ENCODE data around the gene SRSF2. TPM values are rescaled to one million over a fixed set of nuclear protein-coding genes. Genes with fewer than 3 reads are reported as not detected.
"Not testable (repeated sequence)": the region's sequence is repeated elsewhere in the genome, so short reads cannot be mapped to it uniquely, and the experiment has no call there.

SRSF2 gene
- total RNA-seq, 1 donor from 2014 or later, result 52.2 TPM

GRCh38 chr17:76732734-76733617 is 4.2 kb downstream of the SRSF2 start:
- no peak overlapping the region for H3K27ac ChIP-seq (ENCODE audit: low read depth, low read length)

GRCh38 chr17:76731800-76732733 is 5.1 kb downstream of the SRSF2 start:
- peaks cover 30 to 56% (median 51%) of the 10 kb centered on the region in 3 donors for H3K4me1 ChIP-seq (ENCODE audit: control insufficient read depth in 3 of 3, insufficient read depth in 3 of 3, low read length in 3 of 3)
- H3K9ac ChIP-seq (ENCODE audit: low read depth in 1 of 3, low read length in 3 of 3); H3K4me3 ChIP-seq (ENCODE audit: low read length in 3 of 3); H3K27me3 ChIP-seq (ENCODE audit: control insufficient read depth in 3 of 3, insufficient read depth in 3 of 3, low read length in 3 of 3); H3K9me3 ChIP-seq (ENCODE audit: control insufficient read depth in 3 of 3, low read length in 3 of 3); H3K27ac ChIP-seq (ENCODE audit: low read depth, low read length): not testable (repeated sequence)
- peaks cover 29 to 47% (median 41%) of the 10 kb centered on the region in 3 donors for H3K36me3 ChIP-seq (ENCODE audit: control insufficient read depth in 3 of 3, insufficient read depth in 3 of 3, low read length in 3 of 3)

More at GRCh38 chr17:76732734-76733617, 4.2 kb downstream of the SRSF2 start:
- Histone ChIP-seq H3K27me3 (ENCODE audit: control insufficient read depth in 3 of 3, insufficient read depth in 3 of 3, low read length in 3 of 3) (no peaks in the 10 kb centered on the region), H3K4me3 (ENCODE audit: low read length in 3 of 3) (no peak overlapping the region), H3K36me3 (ENCODE audit: control insufficient read depth in 3 of 3, insufficient read depth in 3 of 3, low read length in 3 of 3) (peaks cover 29 to 47% (median 41%) of the 10 kb centered on the region in 3 donors), H3K4me1 (ENCODE audit: control insufficient read depth in 3 of 3, insufficient read depth in 3 of 3, low read length in 3 of 3) (peaks cover 22 to 47% (median 42%) of the 10 kb centered on the region in 3 donors), H3K9ac (ENCODE audit: low read depth in 1 of 3, low read length in 3 of 3) (no peak overlapping the region), H3K9me3 (ENCODE audit: control insufficient read depth in 3 of 3, low read length in 3 of 3) (no peaks in the 10 kb centered on the region)

GRCh38 chr17:76727745-76728456 is 9.2 kb downstream of the SRSF2 start:
- H3K4me1 ChIP-seq (ENCODE audit: control insufficient read depth in 3 of 3, insufficient read depth in 3 of 3, low read length in 3 of 3), result peaks cover 30 to 44% (median 42%) of the 10 kb centered on the region in 3 donors
- H3K27me3 ChIP-seq (ENCODE audit: control insufficient read depth in 3 of 3, insufficient read depth in 3 of 3, low read length in 3 of 3), result no peaks in the 10 kb centered on the region
- peak overlapping the region; percentile 78 to 91 (median 90) for H3K4me3 ChIP-seq (ENCODE audit: low read length in 3 of 3)
- H3K27ac ChIP-seq (ENCODE audit: low read depth, low read length), result peak overlapping the region; percentile 97
- H3K9me3 ChIP-seq (ENCODE audit: control insufficient read depth in 3 of 3, low read length in 3 of 3), result no peaks in the 10 kb centered on the region
- H3K9ac ChIP-seq (ENCODE audit: low read depth in 1 of 3, low read length in 3 of 3), result peak overlapping the region; percentile 86 to 96 (median 92)
- peaks cover 17 to 30% (median 23%) of the 10 kb centered on the region in 3 donors for H3K36me3 ChIP-seq (ENCODE audit: control insufficient read depth in 3 of 3, insufficient read depth in 3 of 3, low read length in 3 of 3)

GRCh38 chr17:76726776-76727718 is 10.1 kb downstream of the SRSF2 start, which contains the start of gene METTL23:
Gene METTL23 (plus strand): TSS chr17:76726839. CDS start chr17:76729711, 2,872 bp downstream.
- H3K9ac ChIP-seq (ENCODE audit: low read depth in 1 of 3, low read length in 3 of 3), result peak within 1 kb of the TSS; percentile 93 to 99 (median 97)
- no peaks in the 10 kb centered on the region for H3K27me3 ChIP-seq (ENCODE audit: control insufficient read depth in 3 of 3, insufficient read depth in 3 of 3, low read length in 3 of 3)
- peak within 1 kb of the TSS; percentile 97 for H3K27ac ChIP-seq (ENCODE audit: low read depth, low read length)
- no peaks in the 10 kb centered on the region for H3K9me3 ChIP-seq (ENCODE audit: control insufficient read depth in 3 of 3, low read length in 3 of 3)
- peak within 1 kb of the TSS; percentile 87 to 95 (median 91) for H3K4me3 ChIP-seq (ENCODE audit: low read length in 3 of 3)
- H3K36me3 ChIP-seq (ENCODE audit: control insufficient read depth in 3 of 3, insufficient read depth in 3 of 3, low read length in 3 of 3), result peaks cover 22 to 35% (median 23%) of the 10 kb centered on the region in 3 donors
- peaks cover 30 to 40% (median 38%) of the 10 kb centered on the region in 3 donors for H3K4me1 ChIP-seq (ENCODE audit: control insufficient read depth in 3 of 3, insufficient read depth in 3 of 3, low read length in 3 of 3)

GRCh38 chr17:76726231-76726775 is 10.8 kb downstream of the SRSF2 start, which contains the start of gene JMJD6:
Gene JMJD6 (minus strand): TSS chr17:76726606. CDS start chr17:76726475, 131 bp downstream.
- Histone ChIP-seq H3K27me3 (ENCODE audit: control insufficient read depth in 3 of 3, insufficient read depth in 3 of 3, low read length in 3 of 3) (no peaks in the 10 kb centered on the region), H3K4me1 (ENCODE audit: control insufficient read depth in 3 of 3, insufficient read depth in 3 of 3, low read length in 3 of 3) (peaks cover 30 to 40% (median 38%) of the 10 kb centered on the region in 3 donors), H3K27ac (ENCODE audit: low read depth, low read length) (peak within 1 kb of the TSS; percentile 97), H3K9me3 (ENCODE audit: control insufficient read depth in 3 of 3, low read length in 3 of 3) (no peaks in the 10 kb centered on the region), H3K4me3 (ENCODE audit: low read length in 3 of 3) (peak within 1 kb of the TSS; percentile 87 to 95 (median 91)), H3K9ac (ENCODE audit: low read depth in 1 of 3, low read length in 3 of 3) (peak within 1 kb of the TSS; percentile 93 to 99 (median 97)), H3K36me3 (ENCODE audit: control insufficient read depth in 3 of 3, insufficient read depth in 3 of 3, low read length in 3 of 3) (peaks cover 26 to 38% (median 29%) of the 10 kb centered on the region in 3 donors)

GRCh38 chr17:76725580-76726230 is 11.4 kb downstream of the SRSF2 start:
- Histone ChIP-seq H3K4me1 (ENCODE audit: control insufficient read depth in 3 of 3, insufficient read depth in 3 of 3, low read length in 3 of 3) (peaks cover 32 to 38% (median 37%) of the 10 kb centered on the region in 3 donors), H3K36me3 (ENCODE audit: control insufficient read depth in 3 of 3, insufficient read depth in 3 of 3, low read length in 3 of 3) (peaks cover 29 to 40% (median 32%) of the 10 kb centered on the region in 3 donors)

GRCh38 chr17:76723812-76724211 is 13.3 kb downstream of the SRSF2 start:
- H3K27me3 ChIP-seq (ENCODE audit: control insufficient read depth in 3 of 3, insufficient read depth in 3 of 3, low read length in 3 of 3), result no peaks in the 10 kb centered on the region
- peaks cover 30 to 34% (median 32%) of the 10 kb centered on the region in 3 donors for H3K4me1 ChIP-seq (ENCODE audit: control insufficient read depth in 3 of 3, insufficient read depth in 3 of 3, low read length in 3 of 3)
- H3K9me3 ChIP-seq (ENCODE audit: control insufficient read depth in 3 of 3, low read length in 3 of 3), result no peaks in the 10 kb centered on the region
- no peak overlapping the region for H3K4me3 ChIP-seq (ENCODE audit: low read length in 3 of 3)
- H3K27ac ChIP-seq (ENCODE audit: low read depth, low read length), result peak overlapping the region; percentile 2
- peak overlapping the region in 1 of 3 donors; percentile 25 for H3K9ac ChIP-seq (ENCODE audit: low read depth in 1 of 3, low read length in 3 of 3)
- H3K36me3 ChIP-seq (ENCODE audit: control insufficient read depth in 3 of 3, insufficient read depth in 3 of 3, low read length in 3 of 3), result peaks cover 45 to 53% (median 46%) of the 10 kb centered on the region in 3 donors

More at GRCh38 chr17:76725580-76726230, 11.4 kb downstream of the SRSF2 start:
- no peaks in the 10 kb centered on the region for H3K27me3 ChIP-seq (ENCODE audit: control insufficient read depth in 3 of 3, insufficient read depth in 3 of 3, low read length in 3 of 3)
- peak overlapping the region; percentile 87 to 95 (median 91) for H3K4me3 ChIP-seq (ENCODE audit: low read length in 3 of 3)
- no peaks in the 10 kb centered on the region for H3K9me3 ChIP-seq (ENCODE audit: control insufficient read depth in 3 of 3, low read length in 3 of 3)
- H3K27ac ChIP-seq (ENCODE audit: low read depth, low read length), result peak overlapping the region; percentile 97
- peak overlapping the region; percentile 93 to 99 (median 97) for H3K9ac ChIP-seq (ENCODE audit: low read depth in 1 of 3, low read length in 3 of 3)

- H3K27me3 ChIP-seq (ENCODE audit: control insufficient read depth in 3 of 3, insufficient read depth in 3 of 3, low read length in 3 of 3); H3K4me3 ChIP-seq (ENCODE audit: low read length in 3 of 3); H3K27ac ChIP-seq (ENCODE audit: low read depth, low read length); H3K9ac ChIP-seq (ENCODE audit: low read depth in 1 of 3, low read length in 3 of 3); H3K9me3 ChIP-seq (ENCODE audit: control insufficient read depth in 3 of 3, low read length in 3 of 3): not testable (repeated sequence)
- peaks cover 53 to 61% (median 54%) of the 10 kb centered on the region in 3 donors for H3K36me3 ChIP-seq (ENCODE audit: control insufficient read depth in 3 of 3, insufficient read depth in 3 of 3, low read length in 3 of 3)
- H3K4me1 ChIP-seq (ENCODE audit: control insufficient read depth in 3 of 3, insufficient read depth in 3 of 3, low read length in 3 of 3), result peaks cover 26 to 31% (median 29%) of the 10 kb centered on the region in 3 donors
Measured at GRCh38 chr17:76722977-76723376, 14.2 kb downstream of the SRSF2 start.

Data from skeletal muscle tissue (tissue), 4 donors.